Retina (tissue), 1 donor: ENCODE data around the gene IFNK.
A peak's percentile ranks its signal among the peaks of the same experiment; 100 is the strongest.

Source experiments
- DNase-seq: peaks from one replicate; pipeline ENCODE4 v3.0.0-alpha.2; 2016

IFNK gene

GRCh38 chr9:27573634-27574590, 49.8 kb downstream of the IFNK start:
- DNase-seq: peak; percentile 96
